Uterus (tissue), 2 donors: ENCODE data around the gene ARAP3.

Experiments used
- CTCF ChIP-seq, 4 experiments: fragments of 200-600 bp in 2 of 4; fragments of 450-650 bp in 2 of 4; sonication (generic) in 2 of 4; IDR thresholded peaks; one replicate each; pipeline ENCODE4 v1.5.1; 2016 to 2019; ENCODE audit warnings: antibody characterized with exemption in 4 of 4, mild to moderate bottlenecking in 2 of 4, moderate library complexity in 1 of 4
- POLR2A ChIP-seq, 2 donors: fragments of 450-650 bp; IDR thresholded peaks; one replicate each; pipeline ENCODE4 v1.6.1; 2016; ENCODE audit warnings: antibody characterized with exemption in 2 of 2, mild to moderate bottlenecking in 1 of 2, moderate library complexity in 1 of 2

DNA sequence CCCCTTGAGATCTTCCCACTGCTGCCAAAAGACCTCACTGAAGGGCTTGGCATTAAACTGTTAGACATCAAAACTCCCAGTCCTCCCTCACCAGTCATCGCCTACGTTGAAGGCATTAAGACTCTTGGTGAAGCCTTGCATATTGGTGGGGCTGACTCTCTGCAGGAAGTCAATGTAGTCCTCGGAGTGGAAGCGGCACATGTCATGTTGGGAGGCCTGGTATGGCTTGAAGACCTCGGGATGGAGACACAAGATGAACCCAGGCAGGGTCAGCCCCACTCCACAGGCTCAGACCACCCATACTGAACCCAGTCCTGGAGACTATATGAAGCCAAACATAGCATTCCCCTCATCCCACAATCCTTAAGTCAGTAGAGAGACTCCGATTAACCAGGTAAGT is 47.3 kb downstream of the ARAP3 start:
- no peak for TF ChIP-seq POLR2A (IDR thresholded peaks at IDR 0.05)
- TF ChIP-seq CTCF (IDR thresholded peaks at IDR 0.05): no peak
